Cardiac muscle cell (in vitro differentiated cells and primary cell): ENCODE results near the gene LGI2. TPM values are rescaled to one million over a fixed set of nuclear protein-coding genes. Genes with fewer than 3 reads are reported as not detected.
A peak's percentile ranks its signal among the peaks of the same experiment; 100 is the strongest.
"Not testable (repeated sequence)": the region's sequence is repeated elsewhere in the genome, so short reads cannot be mapped to it uniquely, and the experiment has no call there.

Experiments
- DNase-seq, 2 donors: peaks; one replicate each; pipeline versions ENCODE4 v3.0.0 to v3.0.0-alpha.2; 2010 to 2017; ENCODE audit warnings: low read depth in 1 of 2, low spot score in 1 of 2
- H3K27ac ChIP-seq: fragments of 200-600 bp; sonication (generic); 2 replicates; pipeline ENCODE4 v1.5.1; 2016
- H3K27me3 ChIP-seq: fragments of 200-600 bp; sonication (generic); 2 replicates; pipeline ENCODE4 v1.6.0; 2016; ENCODE audit warnings: control low read depth
- H3K36me3 ChIP-seq: fragments of 200-600 bp; sonication (generic); 2 replicates; pipeline ENCODE4 v1.5.1; 2016; ENCODE audit warnings: control low read depth
- H3K4me1 ChIP-seq: fragments of 200-600 bp; sonication (generic); 2 replicates; pipeline ENCODE4 v1.8.1; 2017; ENCODE audit warnings: low read depth, mild to moderate bottlenecking, mixed run types
- H3K4me3 ChIP-seq: fragments of 200-600 bp; sonication (generic); 2 replicates; pipeline ENCODE4 v1.5.1; 2016; ENCODE audit warnings: mild to moderate bottlenecking
- H3K9me3 ChIP-seq: fragments of 200-600 bp; sonication (generic); 2 replicates; pipeline ENCODE4 v1.5.1; 2017; ENCODE audit warnings: low read depth, mild to moderate bottlenecking, control low read depth
- CTCF ChIP-seq: IDR thresholded peaks from 2 replicates; pipeline ENCODE4 v1.5.1; 2012; ENCODE audit warnings: low read depth, mild to moderate bottlenecking, low read length
- polyA plus RNA-seq: library from polyadenylated mRNA; unstranded; fragments of >200 nt; fragmentation: Nextera tagmentation; extraction: Ambion mirVana; gene quantifications from 2 replicates; pipeline ENCODE4 v1.2.1, GENCODE V29; 2016
- total RNA-seq: library from RNA; depleted of rRNA; stranded (reverse); fragments of >200 nt; gene quantifications from 2 replicates; pipeline ENCODE4 v1.2.3, GENCODE V29; 2016

Gene LGI2
- total and polyA plus RNA-seq, 2 experiments from 2014 or later: 7.2 to 8.7 TPM

DNA sequence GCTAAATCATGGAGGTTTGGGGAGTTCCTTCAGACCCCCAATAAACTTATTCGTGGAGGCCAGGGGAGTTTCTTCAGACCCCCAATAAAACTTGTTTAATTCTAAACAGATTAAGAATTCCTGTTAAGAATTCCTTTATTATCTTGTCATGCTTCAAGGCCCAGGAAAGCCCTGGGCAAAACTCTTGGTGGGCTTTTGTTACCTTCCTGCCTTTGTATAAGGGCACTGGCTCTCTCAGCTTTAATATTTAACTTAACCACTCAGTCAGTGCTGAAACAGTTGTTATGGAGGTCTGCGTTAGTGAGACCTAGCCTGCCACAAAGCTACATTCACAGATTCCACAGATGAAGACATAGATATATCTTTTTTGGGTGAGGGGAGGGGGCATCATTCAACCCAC lies 29.0 kb upstream of the LGI2 start:
- no peak for DNase-seq
- no peak overlapping the region for H3K4me3 ChIP-seq
- no peak for TF ChIP-seq CTCF
- H3K27ac ChIP-seq: no peak overlapping the region
- H3K36me3 ChIP-seq: no peaks in the 10 kb centered on the region
- H3K27me3 ChIP-seq: no peaks in the 10 kb centered on the region
- no peaks in the 10 kb centered on the region for H3K9me3 ChIP-seq
- H3K4me1 ChIP-seq: no peaks in the 10 kb centered on the region

DNA sequence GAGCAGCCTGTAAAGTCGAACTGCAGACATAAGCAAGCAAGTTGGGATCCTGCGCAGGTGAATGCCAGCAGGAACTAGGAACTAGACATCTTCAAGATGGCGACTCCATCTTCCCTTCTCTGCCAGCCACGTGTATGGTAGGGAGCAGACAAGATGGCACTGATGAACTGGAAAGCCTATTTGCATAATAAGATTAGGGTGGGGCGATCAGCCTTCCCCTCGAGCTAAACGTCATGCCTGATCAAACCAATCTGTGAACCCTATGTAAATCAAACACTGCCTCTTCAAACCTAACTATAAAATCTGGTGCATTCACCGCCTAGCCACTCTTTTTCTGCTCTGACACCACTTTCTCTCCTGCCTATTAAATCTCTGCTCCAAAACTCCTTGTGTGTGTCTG lies 28.1 kb upstream of the LGI2 start:
- no peak for TF ChIP-seq CTCF
- H3K4me3 ChIP-seq: no peak overlapping the region
- no peaks in the 10 kb centered on the region for H3K9me3 ChIP-seq
- no peaks in the 10 kb centered on the region for H3K27me3 ChIP-seq
- no peak overlapping the region for H3K27ac ChIP-seq
- no peaks in the 10 kb centered on the region for H3K4me1 ChIP-seq
- no peaks in the 10 kb centered on the region for H3K36me3 ChIP-seq
- no peak for DNase-seq

DNA sequence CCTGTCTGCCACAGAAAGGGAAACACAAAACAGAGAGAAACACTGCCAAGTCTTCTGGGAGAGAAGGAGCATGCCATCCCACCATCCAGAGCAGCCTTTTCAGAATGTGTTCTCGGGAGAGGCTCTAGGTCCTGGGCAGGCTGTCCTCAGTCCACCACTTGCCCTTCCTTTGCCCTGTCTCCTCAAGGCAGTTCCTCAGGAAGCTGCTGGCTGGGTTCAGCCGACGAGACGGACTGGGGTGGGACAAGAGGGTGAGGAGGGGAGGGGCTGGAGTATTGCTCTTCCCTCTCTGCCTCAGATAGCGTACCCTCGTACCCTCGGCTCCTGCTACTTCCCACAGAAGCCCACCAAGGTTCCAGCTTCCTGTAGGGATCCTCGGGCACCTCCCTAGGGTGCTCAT lies 26.6 kb upstream of the LGI2 start:
- H3K27ac ChIP-seq: no peak overlapping the region
- TF ChIP-seq CTCF: no peak
- no peaks in the 10 kb centered on the region for H3K4me1 ChIP-seq
- H3K4me3 ChIP-seq: no peak overlapping the region
- H3K9me3 ChIP-seq: no peaks in the 10 kb centered on the region
- H3K36me3 ChIP-seq: no peaks in the 10 kb centered on the region
- no peaks in the 10 kb centered on the region for H3K27me3 ChIP-seq
- DNase-seq: no peak

GRCh38 chr4:25052037-25052436 lies 21.3 kb upstream of the LGI2 start:
- H3K4me3 ChIP-seq, DNase-seq, H3K4me1 ChIP-seq, H3K9me3 ChIP-seq, H3K36me3 ChIP-seq, H3K27ac ChIP-seq, H3K27me3 ChIP-seq: not testable (repeated sequence)

- H3K9me3 ChIP-seq: no peaks in the 10 kb centered on the region
- TF ChIP-seq CTCF: no peak
- no peak overlapping the region for H3K4me3 ChIP-seq
- no peaks in the 10 kb centered on the region for H3K27me3 ChIP-seq
- no peak overlapping the region for H3K27ac ChIP-seq
- H3K36me3 ChIP-seq: no peaks in the 10 kb centered on the region
- DNase-seq: peak in 1 of 2 donors; percentile 25
- H3K4me1 ChIP-seq: no peaks in the 10 kb centered on the region
Measured at GRCh38 chr4:25051534-25051933, 20.8 kb upstream of the LGI2 start.

- no peak overlapping the region for H3K4me3 ChIP-seq
Measured at GRCh38 chr4:25050370-25051078, 19.8 kb upstream of the LGI2 start.

More at GRCh38 chr4:25050370-25051078, 19.8 kb upstream of the LGI2 start:
- no peaks in the 10 kb centered on the region for H3K4me1 ChIP-seq
- H3K27me3 ChIP-seq: no peaks in the 10 kb centered on the region
- TF ChIP-seq CTCF: no peak
- H3K27ac ChIP-seq: no peak overlapping the region
- H3K36me3 ChIP-seq: no peaks in the 10 kb centered on the region
- no peak for DNase-seq
- no peaks in the 10 kb centered on the region for H3K9me3 ChIP-seq
